ENCODE results near the gene SYNPR.

DNA sequence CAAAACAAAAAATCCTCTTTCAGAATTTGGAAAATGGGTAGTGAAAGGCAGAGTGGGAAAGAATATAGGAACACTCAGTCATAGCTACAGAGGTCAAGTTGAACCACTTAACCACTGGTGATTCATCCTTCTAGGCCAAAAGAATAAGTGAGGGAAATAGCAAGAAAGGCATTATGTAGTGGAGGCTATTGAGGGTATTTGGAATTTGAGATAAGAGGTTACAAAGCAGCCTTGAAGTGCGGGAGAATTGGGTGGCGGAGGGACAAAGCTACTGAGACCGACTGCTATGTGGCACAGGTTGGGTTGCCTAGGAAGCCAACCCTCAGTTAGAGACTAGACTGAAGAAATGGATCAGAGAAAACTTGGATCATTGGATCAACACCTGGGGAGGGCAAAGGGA is 109.5 kb downstream of the SYNPR start:
- no peak for TF ChIP-seq EZH2 (IDR thresholded peaks at IDR 0.05; ENCODE audit: borderline replicate concordance, low read depth, low read length, poor library complexity, severe bottlenecking)
- TF ChIP-seq, protein P1, sequence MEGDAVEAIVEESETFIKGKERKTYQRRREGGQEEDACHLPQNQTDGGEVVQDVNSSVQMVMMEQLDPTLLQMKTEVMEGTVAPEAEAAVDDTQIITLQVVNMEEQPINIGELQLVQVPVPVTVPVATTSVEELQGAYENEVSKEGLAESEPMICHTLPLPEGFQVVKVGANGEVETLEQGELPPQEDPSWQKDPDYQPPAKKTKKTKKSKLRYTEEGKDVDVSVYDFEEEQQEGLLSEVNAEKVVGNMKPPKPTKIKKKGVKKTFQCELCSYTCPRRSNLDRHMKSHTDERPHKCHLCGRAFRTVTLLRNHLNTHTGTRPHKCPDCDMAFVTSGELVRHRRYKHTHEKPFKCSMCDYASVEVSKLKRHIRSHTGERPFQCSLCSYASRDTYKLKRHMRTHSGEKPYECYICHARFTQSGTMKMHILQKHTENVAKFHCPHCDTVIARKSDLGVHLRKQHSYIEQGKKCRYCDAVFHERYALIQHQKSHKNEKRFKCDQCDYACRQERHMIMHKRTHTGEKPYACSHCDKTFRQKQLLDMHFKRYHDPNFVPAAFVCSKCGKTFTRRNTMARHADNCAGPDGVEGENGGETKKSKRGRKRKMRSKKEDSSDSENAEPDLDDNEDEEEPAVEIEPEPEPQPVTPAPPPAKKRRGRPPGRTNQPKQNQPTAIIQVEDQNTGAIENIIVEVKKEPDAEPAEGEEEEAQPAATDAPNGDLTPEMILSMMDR (conservative IDR thresholded peaks at IDR 0.05; ENCODE audit: low read depth, low read length): no peak

Data from A673 (cell line).